Activated CD4-positive, alpha-beta T cell treated with anti-CD3 and anti-CD28 coated beads, Interleukin-10, Interleukin-2, amounts not matched to agents 100 ng/mL and 50 ng/mL, durations not matched to agents 16 hours and 8 hours (primary cell): Measurements from ENCODE around the gene KIF16B.
A peak's percentile ranks its signal among the peaks of the same experiment; 100 is the strongest.
"Not testable (repeated sequence)": the region's sequence is repeated elsewhere in the genome, so short reads cannot be mapped to it uniquely, and the experiment has no call there.

ENCODE experiments used
- DNase-seq: peaks from one replicate; pipeline ENCODE4 v3.0.0-alpha.2; 2020

KIF16B gene

GRCh38 chr20:16472045-16472872, 101.0 kb downstream of the KIF16B start:
- DNase-seq = no peak

- DNase-seq = no peak
Measured at GRCh38 chr20:16469395-16469905, 103.8 kb downstream of the KIF16B start.

GRCh38 chr20:16462711-16463110, 110.5 kb downstream of the KIF16B start:
- DNase-seq = no peak

GRCh38 chr20:16459019-16459700, 114.1 kb downstream of the KIF16B start:
- DNase-seq = no peak

GRCh38 chr20:16457514-16457913, 115.7 kb downstream of the KIF16B start:
- no peak for DNase-seq

GRCh38 chr20:16455324-16455723, 117.9 kb downstream of the KIF16B start:
- DNase-seq = no peak

GRCh38 chr20:16451982-16452381, 121.3 kb downstream of the KIF16B start:
- DNase-seq = no peak

GRCh38 chr20:16451001-16451400, 122.2 kb downstream of the KIF16B start:
- DNase-seq = no peak

GRCh38 chr20:16446991-16447390, 126.3 kb downstream of the KIF16B start:
- DNase-seq = no peak

- DNase-seq = no peak
Measured at GRCh38 chr20:16446246-16446645, 127.0 kb downstream of the KIF16B start.

- no peak for DNase-seq
Measured at GRCh38 chr20:16445482-16445881, 127.8 kb downstream of the KIF16B start.

- no peak for DNase-seq
Measured at GRCh38 chr20:16444057-16444777, 129.0 kb downstream of the KIF16B start.

GRCh38 chr20:16441546-16442164, 131.6 kb downstream of the KIF16B start:
- no peak for DNase-seq

GRCh38 chr20:16440686-16441085, 132.6 kb downstream of the KIF16B start:
- DNase-seq = no peak

GRCh38 chr20:16439540-16439939, 133.7 kb downstream of the KIF16B start:
- DNase-seq = not testable (repeated sequence)

- DNase-seq = no peak
Measured at GRCh38 chr20:16438100-16438499, 135.1 kb downstream of the KIF16B start.

GRCh38 chr20:16437387-16437996, 135.8 kb downstream of the KIF16B start:
- no peak for DNase-seq

GRCh38 chr20:16434062-16434664, 139.1 kb downstream of the KIF16B start:
- DNase-seq = peak; percentile 55

GRCh38 chr20:16433293-16433580, 140.0 kb downstream of the KIF16B start:
- no peak for DNase-seq

- DNase-seq = no peak
Measured at GRCh38 chr20:16432466-16433292, 140.6 kb downstream of the KIF16B start.

GRCh38 chr20:16428112-16428511, 145.1 kb downstream of the KIF16B start:
- DNase-seq = no peak
